ENCODE results near the gene PAWR.
"Not testable (repeated sequence)": the region's sequence is repeated elsewhere in the genome, so short reads cannot be mapped to it uniquely, and the experiment has no call there.

Gene PAWR

GRCh38 chr12:79685068-79685467, 5.7 kb downstream of the PAWR start:
- no peak for DNase-seq

- DNase-seq, result not testable (repeated sequence)
Observed at GRCh38 chr12:79684338-79684737, 6.4 kb downstream of the PAWR start.

- DNase-seq, result no peak
Observed at GRCh38 chr12:79682593-79682992, 8.2 kb downstream of the PAWR start.

- no peak for DNase-seq
Observed at GRCh38 chr12:79681008-79681590, 9.7 kb downstream of the PAWR start.

- DNase-seq, result no peak
Observed at GRCh38 chr12:79680051-79680450, 10.7 kb downstream of the PAWR start.

GRCh38 chr12:79678306-79678705, 12.5 kb downstream of the PAWR start:
- DNase-seq, result no peak

GRCh38 chr12:79677672-79678071, 13.1 kb downstream of the PAWR start:
- DNase-seq, result no peak

GRCh38 chr12:79676579-79676978, 14.2 kb downstream of the PAWR start:
- no peak for DNase-seq

- DNase-seq, result no peak
Observed at GRCh38 chr12:79674629-79675028, 16.1 kb downstream of the PAWR start.

GRCh38 chr12:79673354-79673753, 17.4 kb downstream of the PAWR start:
- no peak for DNase-seq

GRCh38 chr12:79668113-79668512, 22.7 kb downstream of the PAWR start:
- DNase-seq, result no peak

GRCh38 chr12:79665212-79665887, 25.4 kb downstream of the PAWR start:
- no peak for DNase-seq

- no peak for DNase-seq
Observed at GRCh38 chr12:79664518-79664917, 26.2 kb downstream of the PAWR start.

- no peak for DNase-seq
Observed at GRCh38 chr12:79662046-79662811, 28.5 kb downstream of the PAWR start.

GRCh38 chr12:79661629-79662028, 29.1 kb downstream of the PAWR start:
- no peak for DNase-seq

GRCh38 chr12:79659961-79660431, 30.8 kb downstream of the PAWR start:
- no peak for DNase-seq

GRCh38 chr12:79658221-79658620, 32.5 kb downstream of the PAWR start:
- DNase-seq, result no peak

- DNase-seq, result no peak
Observed at GRCh38 chr12:79657136-79657535, 33.6 kb downstream of the PAWR start.

- no peak for DNase-seq
Observed at GRCh38 chr12:79655036-79655435, 35.7 kb downstream of the PAWR start.

- no peak for DNase-seq
Observed at GRCh38 chr12:79652521-79652920, 38.2 kb downstream of the PAWR start.

- no peak for DNase-seq
Observed at GRCh38 chr12:79650440-79650839, 40.3 kb downstream of the PAWR start.

- no peak for DNase-seq
Observed at GRCh38 chr12:79648881-79649280, 41.9 kb downstream of the PAWR start.

GRCh38 chr12:79646843-79647242, 43.9 kb downstream of the PAWR start:
- DNase-seq, result not testable (repeated sequence)

- no peak for DNase-seq
Observed at GRCh38 chr12:79645235-79645630, 45.5 kb downstream of the PAWR start.
